H9 (cell line): ENCODE measurements around the gene HIP1R. TPM values are rescaled to one million over a fixed set of nuclear protein-coding genes. Genes with fewer than 3 reads are reported as not detected.
A peak's percentile ranks its signal among the peaks of the same experiment; 100 is the strongest.

Source experiments
- DNase-seq: peaks from one replicate; pipeline ENCODE4 v3.0.0-alpha.2; 2017
- H2AFZ ChIP-seq: one replicate; pipeline ENCODE4 v1.6.1; 2013; ENCODE audit warnings: mild to moderate bottlenecking, low read length, control low read depth, moderate library complexity
- H2AK5ac ChIP-seq: 2 replicates; pipeline ENCODE4 v1.6.1; 2013; ENCODE audit warnings: low read length, control low read depth, mixed read lengths; ENCODE audit not compliant: insufficient read length
- H2BK120ac ChIP-seq: one replicate; pipeline ENCODE4 v1.6.1; 2013; ENCODE audit warnings: low read depth, mild to moderate bottlenecking, low read length, control low read depth, inconsistent platforms; ENCODE audit not compliant: poor library complexity, severe bottlenecking
- H2BK12ac ChIP-seq: 2 replicates; pipeline ENCODE4 v1.6.1; 2013; ENCODE audit warnings: low read length, control low read depth, mixed read lengths, low read depth; ENCODE audit not compliant: insufficient read length
- H2BK15ac ChIP-seq: 2 replicates; pipeline ENCODE4 v1.6.1; 2013; ENCODE audit warnings: low read depth, low read length, control low read depth
- H2BK20ac ChIP-seq: one replicate; pipeline ENCODE4 v1.6.1; 2013; ENCODE audit warnings: low read depth, mild to moderate bottlenecking, low read length, control low read depth, inconsistent platforms; ENCODE audit not compliant: poor library complexity, severe bottlenecking
- H2BK5ac ChIP-seq: 2 replicates; pipeline ENCODE4 v1.6.1; 2013; ENCODE audit warnings: low read length, control low read depth, mixed read lengths; ENCODE audit not compliant: insufficient read length
- H3K14ac ChIP-seq: 2 replicates; pipeline ENCODE4 v1.6.1; 2013; ENCODE audit warnings: low read length, control low read depth; ENCODE audit not compliant: insufficient read depth
- H3K18ac ChIP-seq: 2 replicates; pipeline ENCODE4 v1.6.1; 2013; ENCODE audit warnings: low read depth, mild to moderate bottlenecking, mixed read lengths, low read length, control low read depth; ENCODE audit not compliant: insufficient read length
- H3K23ac ChIP-seq: 2 replicates; pipeline ENCODE4 v1.6.1; 2013; ENCODE audit warnings: low read length, control low read depth, mixed read lengths, low read depth; ENCODE audit not compliant: insufficient read length
- H3K23me2 ChIP-seq: 2 replicates; pipeline ENCODE4 v1.6.1; 2013; ENCODE audit warnings: low read depth, mild to moderate bottlenecking, mixed read lengths, low read length, control low read depth; ENCODE audit not compliant: insufficient read length, poor library complexity, severe bottlenecking
- H3K27ac ChIP-seq: 2 replicates; pipeline ENCODE4 v1.5.1; 2013; ENCODE audit warnings: low read length, control low read depth, mixed read lengths, low read depth; ENCODE audit not compliant: insufficient read length
- H3K27me3 ChIP-seq: 2 replicates; pipeline ENCODE4 v1.6.1; 2013; ENCODE audit warnings: low read length, control low read depth, inconsistent platforms; ENCODE audit not compliant: insufficient read depth
- H3K4ac ChIP-seq: 2 replicates; pipeline ENCODE4 v1.6.1; 2013; ENCODE audit warnings: low read depth, mild to moderate bottlenecking, control low read depth, inconsistent platforms, low read length, moderate library complexity
- H3K4me1 ChIP-seq: 2 replicates; pipeline ENCODE4 v1.6.1; 2013; ENCODE audit warnings: low read length, control low read depth, inconsistent platforms; ENCODE audit not compliant: insufficient read depth
- H3K4me2 ChIP-seq: 2 replicates; pipeline ENCODE4 v1.6.1; 2013; ENCODE audit warnings: low read length, control low read depth, mixed read lengths; ENCODE audit not compliant: insufficient read length, insufficient read depth
- H3K56ac ChIP-seq: 2 replicates; pipeline ENCODE4 v1.6.1; 2013; ENCODE audit warnings: low read depth, mild to moderate bottlenecking, mixed read lengths, low read length, control low read depth; ENCODE audit not compliant: insufficient read length
- H3K79me1 ChIP-seq: 2 replicates; pipeline ENCODE4 v1.6.1; 2013; ENCODE audit warnings: low read depth, mild to moderate bottlenecking, moderate library complexity, low read length, control low read depth, inconsistent platforms; ENCODE audit not compliant: insufficient read depth, poor library complexity, severe bottlenecking
- H3K79me2 ChIP-seq: 2 replicates; pipeline ENCODE4 v1.6.1; 2013; ENCODE audit warnings: low read length, control low read depth, inconsistent platforms; ENCODE audit not compliant: insufficient read depth
- H3K9ac ChIP-seq: 2 replicates; pipeline ENCODE4 v1.6.1; 2013; ENCODE audit warnings: low read length, control low read depth, mixed read lengths; ENCODE audit not compliant: insufficient read length; ENCODE audit errors: extremely low read depth
- H3K9me3 ChIP-seq: one replicate; pipeline ENCODE4 v1.6.1; 2013; ENCODE audit warnings: low read depth, low read length, inconsistent platforms; ENCODE audit not compliant: control insufficient read depth
- H3T11ph ChIP-seq: one replicate; pipeline ENCODE4 v1.6.1; 2013; ENCODE audit warnings: mild to moderate bottlenecking, low read length, control low read depth, inconsistent platforms
- H4K20me1 ChIP-seq: one replicate; pipeline ENCODE4 v1.6.1; 2013; ENCODE audit not compliant: control insufficient read depth, insufficient read length, insufficient read depth
- H4K5ac ChIP-seq: 2 replicates; pipeline ENCODE4 v1.6.1; 2013; ENCODE audit warnings: low read depth, mild to moderate bottlenecking, mixed read lengths, low read length, control low read depth; ENCODE audit not compliant: insufficient read length
- H4K8ac ChIP-seq: replicated peaks from 2 replicates; pipeline ENCODE4 v1.6.1; 2013; ENCODE audit warnings: low read length, control low read depth, mixed read lengths, low read depth; ENCODE audit not compliant: insufficient read length
- H4K91ac ChIP-seq: 2 replicates; pipeline ENCODE4 v1.6.1; 2013; ENCODE audit warnings: low read depth, mild to moderate bottlenecking, moderate library complexity, mixed read lengths, low read length, control low read depth; ENCODE audit not compliant: insufficient read length
- H3K27ac Mint-ChIP-seq, 3 experiments: 2 replicates in 2 of 3; 3 replicates in 1 of 3; pipeline ENCODE4 v1.8.0; 2020 to 2021; ENCODE audit warnings: mixed read lengths in 3 of 3, mild to moderate bottlenecking in 1 of 3, moderate library complexity in 1 of 3
- H3K27me3 Mint-ChIP-seq: 2 replicates; pipeline ENCODE4 v1.8.0; 2021; ENCODE audit warnings: low read depth, mild to moderate bottlenecking, moderate library complexity, mixed read lengths
- H3K36me3 Mint-ChIP-seq, 3 experiments: 2 replicates in 2 of 3; 3 replicates in 1 of 3; pipeline ENCODE4 v1.8.0; 2020 to 2021; ENCODE audit warnings: low read depth in 3 of 3, mixed read lengths in 3 of 3; ENCODE audit not compliant: insufficient read depth in 1 of 3
- H3K4me1 Mint-ChIP-seq, 2 experiments: 2 replicates each; pipeline ENCODE4 v1.8.0; 2020; ENCODE audit warnings: mixed read lengths in 2 of 2
- H3K4me3 Mint-ChIP-seq, 2 experiments: 2 replicates in 1 of 2; 3 replicates in 1 of 2; pipeline ENCODE4 v1.8.0; 2020 to 2021; ENCODE audit warnings: mild to moderate bottlenecking in 2 of 2, mixed read lengths in 2 of 2, moderate library complexity in 1 of 2
- H3K9me3 Mint-ChIP-seq, 2 experiments: 2 replicates in 1 of 2; 3 replicates in 1 of 2; pipeline ENCODE4 v1.8.0; 2020; ENCODE audit warnings: mild to moderate bottlenecking in 2 of 2, mixed read lengths in 2 of 2, moderate library complexity in 1 of 2
- WGBS: extraction: QIAGEN DNeasy Blood & Tissue Kit; methylation state at CpG from one replicate; pipeline ENCODE4 v1.1.7; 2013; ENCODE audit warnings: missing lambda C conversion rate, low lambda C conversion rate, mixed read lengths; ENCODE audit not compliant: insufficient read length; ENCODE audit errors: extremely low coverage; 5-methylcytosine and 5-hydroxymethylcytosine counted together
- total RNA-seq: library from RNA; stranded (reverse); gene quantifications from 2 replicates; pipeline ENCODE4 v1.2.1, GENCODE V29; 2021
- TF ChIP-seq, protein P1 (sequence below): fragments of 200-600 bp; sonication (generic); conservative IDR thresholded peaks from 3 replicates; pipeline ENCODE4 v1.8.0; 2021; ENCODE audit warnings: antibody characterized with exemption, mild to moderate bottlenecking

HIP1R gene
- total RNA-seq, 1 experiment from 2014 or later = 17.4 TPM

DNA sequence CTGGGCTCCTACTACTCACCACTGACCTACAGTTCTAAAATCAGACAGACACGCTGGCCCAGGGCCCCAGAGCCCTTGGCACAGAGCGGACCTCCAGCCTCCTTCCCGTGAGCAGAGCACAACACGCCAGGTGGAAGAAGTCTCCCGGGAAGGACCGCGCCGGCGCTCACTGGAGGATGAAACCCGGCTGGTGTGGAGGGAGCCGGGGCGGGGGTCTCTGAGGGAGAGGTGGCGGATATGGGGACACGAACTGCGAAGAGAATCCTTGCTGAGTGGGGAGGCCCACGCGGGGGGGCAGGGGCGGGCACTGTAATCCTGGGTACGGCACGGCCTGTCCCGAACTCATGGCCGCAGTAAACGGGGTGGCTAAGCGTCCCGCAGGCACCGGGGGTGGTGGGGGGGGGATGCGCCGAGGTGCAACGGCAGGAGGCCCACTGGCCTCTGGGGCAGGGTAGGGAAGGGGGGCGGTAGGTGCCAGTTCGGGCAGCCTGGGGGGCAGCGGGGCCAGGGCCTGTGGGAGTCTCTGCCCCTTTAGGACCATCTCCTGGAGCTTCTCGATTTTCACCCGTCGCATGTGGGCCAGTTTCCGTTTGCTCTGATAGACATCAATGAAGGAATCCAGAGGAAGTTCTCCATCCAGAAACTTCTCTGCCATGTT, 31.8 kb downstream of the HIP1R start:
- Histone ChIP-seq H3K56ac (no peak overlapping the region), H2BK5ac (no peak overlapping the region), H4K8ac (no peak overlapping the region), H2BK12ac (no peak overlapping the region), H2BK120ac (no peak overlapping the region), H4K5ac (no peak overlapping the region), H3K27ac (no peak overlapping the region), H3K79me1 (no peaks in the 10 kb centered on the region), H3K23me2 (no peaks in the 10 kb centered on the region), H3K23ac (no peak overlapping the region), H3K4ac (no peak overlapping the region), H3K18ac (no peak overlapping the region), H3K79me2 (no peaks in the 10 kb centered on the region), H3K9me3 (no peaks in the 10 kb centered on the region), H4K20me1 (peaks cover 2% of the 10 kb centered on the region), H3K4me2 (no peak overlapping the region), H4K91ac (no peak overlapping the region), H3K4me1 (no peaks in the 10 kb centered on the region), H2AK5ac (no peak overlapping the region), H2AFZ (no peak overlapping the region), H3T11ph (no peak overlapping the region), H3K27me3 (peaks cover 34% of the 10 kb centered on the region), H2BK20ac (no peak overlapping the region), H3K9ac (no peak overlapping the region), H2BK15ac (no peak overlapping the region), H3K14ac (no peak overlapping the region; the same call in 1 of the 2 replicates)
- peaks cover 6 to 12% of the 10 kb centered on the region in 2 experiments for H3K4me1 Mint-ChIP-seq
- WGBS = no CpG with 5 or more reads among the region's 36 CpGs
- no peak for DNase-seq
- H3K27me3 Mint-ChIP-seq = peaks cover 96% of the 10 kb centered on the region
- H3K9me3 Mint-ChIP-seq = no peaks in the 10 kb centered on the region; a peak in 1 of 5 replicates
- TF ChIP-seq, protein P1, sequence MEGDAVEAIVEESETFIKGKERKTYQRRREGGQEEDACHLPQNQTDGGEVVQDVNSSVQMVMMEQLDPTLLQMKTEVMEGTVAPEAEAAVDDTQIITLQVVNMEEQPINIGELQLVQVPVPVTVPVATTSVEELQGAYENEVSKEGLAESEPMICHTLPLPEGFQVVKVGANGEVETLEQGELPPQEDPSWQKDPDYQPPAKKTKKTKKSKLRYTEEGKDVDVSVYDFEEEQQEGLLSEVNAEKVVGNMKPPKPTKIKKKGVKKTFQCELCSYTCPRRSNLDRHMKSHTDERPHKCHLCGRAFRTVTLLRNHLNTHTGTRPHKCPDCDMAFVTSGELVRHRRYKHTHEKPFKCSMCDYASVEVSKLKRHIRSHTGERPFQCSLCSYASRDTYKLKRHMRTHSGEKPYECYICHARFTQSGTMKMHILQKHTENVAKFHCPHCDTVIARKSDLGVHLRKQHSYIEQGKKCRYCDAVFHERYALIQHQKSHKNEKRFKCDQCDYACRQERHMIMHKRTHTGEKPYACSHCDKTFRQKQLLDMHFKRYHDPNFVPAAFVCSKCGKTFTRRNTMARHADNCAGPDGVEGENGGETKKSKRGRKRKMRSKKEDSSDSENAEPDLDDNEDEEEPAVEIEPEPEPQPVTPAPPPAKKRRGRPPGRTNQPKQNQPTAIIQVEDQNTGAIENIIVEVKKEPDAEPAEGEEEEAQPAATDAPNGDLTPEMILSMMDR = no peak
- H3K36me3 Mint-ChIP-seq = peaks cover 26 to 36% (median 31%) of the 10 kb centered on the region in 3 experiments
- peak overlapping the region in 1 of 2 experiments; percentile 13; a peak in 1 of 5 replicates for H3K4me3 Mint-ChIP-seq
- peak overlapping the region in 1 of 3 experiments; percentile 31; a peak in 1 of 7 replicates for H3K27ac Mint-ChIP-seq
